ENCODE measurements around the gene KLC4.
"Not testable (repeated sequence)": the region's sequence is repeated elsewhere in the genome, so short reads cannot be mapped to it uniquely, and the experiment has no call there.

- TF ChIP-seq CTCF, POLR2A (IDR thresholded peaks at IDR 0.05): not testable (repeated sequence)
Observed at GRCh38 chr6:43081922-43082321, 22.5 kb downstream of the KLC4 start.

All from heart left ventricle (tissue), 13 donors.